GM19463 (cell line): ENCODE data around the gene ERC1.

ENCODE experiments used
- ATAC-seq: cut with Tn5 transposase; IDR thresholded peaks from one replicate; pipeline ENCODE4 v1.9.1; 2021; ENCODE audit warnings: mild to moderate bottlenecking, moderate library complexity; ENCODE audit not compliant: unreplicated experiment

Gene ERC1

DNA sequence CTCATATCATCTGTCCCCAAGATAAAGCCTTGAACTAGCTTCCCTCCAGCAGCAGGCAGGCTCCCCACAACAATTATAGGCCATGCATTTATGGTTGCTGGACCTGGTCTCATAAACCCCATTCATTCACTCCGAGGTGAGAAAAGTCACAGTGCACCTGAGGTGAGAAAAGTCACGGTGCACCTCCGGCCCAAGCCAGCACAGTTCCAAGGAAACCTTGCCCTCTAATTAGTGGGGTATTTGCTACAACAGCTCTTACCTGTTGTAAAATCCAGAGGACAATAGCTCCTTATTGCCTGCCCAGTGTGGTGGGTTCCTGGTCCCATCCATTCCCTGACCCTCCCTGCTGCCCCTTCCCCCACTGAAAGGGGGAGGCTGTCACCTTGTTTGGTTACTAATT is 537.8 kb downstream of the ERC1 start:
- ATAC-seq = no peak

DNA sequence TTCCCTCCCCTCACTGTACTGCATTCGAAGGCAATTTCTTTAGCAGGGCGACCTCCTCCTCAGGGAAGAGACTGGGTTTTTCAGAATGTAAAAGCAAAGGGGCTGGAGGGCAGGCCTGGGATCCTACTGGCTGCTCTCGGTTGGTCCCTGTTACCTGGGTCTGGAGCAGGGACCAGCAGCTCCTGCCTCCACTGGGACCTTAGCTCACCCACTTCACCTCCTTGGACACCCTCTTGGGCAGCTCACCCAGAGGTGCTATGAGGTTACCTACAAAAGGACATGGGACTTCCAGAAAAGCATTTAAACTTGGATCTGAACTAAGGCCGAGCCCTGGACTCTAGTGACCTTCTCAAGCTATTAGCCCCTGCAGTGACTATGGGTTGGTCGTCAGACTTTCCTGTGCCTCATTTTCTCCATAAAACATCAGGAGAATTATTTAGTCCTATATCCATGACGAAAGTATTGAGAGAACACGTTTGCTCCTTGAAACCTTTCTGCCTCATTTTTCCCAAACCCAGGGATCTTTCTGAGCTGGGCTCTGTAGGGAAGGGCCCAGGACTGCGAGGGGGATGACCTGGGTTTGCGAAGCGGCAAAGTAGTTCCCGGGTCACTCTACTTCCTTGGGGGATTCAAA is 538.3 kb downstream of the ERC1 start:
- no peak for ATAC-seq

DNA sequence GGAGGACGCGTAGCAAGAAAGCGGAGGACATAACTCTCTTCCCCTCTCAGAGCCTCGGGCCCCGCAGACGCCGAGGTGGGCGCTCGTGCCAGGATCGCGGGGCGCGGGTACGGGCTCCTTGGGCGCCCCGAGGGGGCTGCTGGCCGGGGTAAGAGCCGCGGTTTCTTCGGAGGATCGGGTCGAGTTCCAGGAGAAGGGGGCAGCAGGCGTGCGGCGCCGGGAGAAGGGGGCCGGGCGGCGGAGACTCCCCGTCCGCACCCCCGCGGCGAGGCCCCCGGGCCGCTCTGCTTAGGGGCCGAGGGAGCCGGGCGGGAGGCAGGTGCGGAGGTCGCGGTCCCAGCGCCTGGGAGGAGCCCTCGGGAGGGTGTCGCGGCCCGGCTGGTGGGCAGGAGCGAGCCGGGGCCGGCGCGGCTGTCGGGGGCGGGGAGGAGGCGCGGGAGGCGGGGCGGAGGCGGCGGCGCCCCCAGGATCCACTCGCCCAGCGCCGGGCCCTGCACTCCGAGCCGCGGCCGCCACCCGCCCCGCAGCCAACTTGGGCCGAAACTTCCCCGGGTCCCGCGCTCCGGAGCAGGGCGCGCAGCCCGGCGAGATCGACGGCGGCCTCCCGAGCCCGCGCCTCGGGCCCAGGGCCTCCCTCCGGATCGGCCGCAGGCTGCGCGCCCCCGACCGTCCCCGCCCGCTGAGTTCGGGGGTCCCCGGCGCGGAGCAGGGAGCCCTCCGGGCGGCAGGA is 539.0 kb downstream of the ERC1 start:
- no peak for ATAC-seq

DNA sequence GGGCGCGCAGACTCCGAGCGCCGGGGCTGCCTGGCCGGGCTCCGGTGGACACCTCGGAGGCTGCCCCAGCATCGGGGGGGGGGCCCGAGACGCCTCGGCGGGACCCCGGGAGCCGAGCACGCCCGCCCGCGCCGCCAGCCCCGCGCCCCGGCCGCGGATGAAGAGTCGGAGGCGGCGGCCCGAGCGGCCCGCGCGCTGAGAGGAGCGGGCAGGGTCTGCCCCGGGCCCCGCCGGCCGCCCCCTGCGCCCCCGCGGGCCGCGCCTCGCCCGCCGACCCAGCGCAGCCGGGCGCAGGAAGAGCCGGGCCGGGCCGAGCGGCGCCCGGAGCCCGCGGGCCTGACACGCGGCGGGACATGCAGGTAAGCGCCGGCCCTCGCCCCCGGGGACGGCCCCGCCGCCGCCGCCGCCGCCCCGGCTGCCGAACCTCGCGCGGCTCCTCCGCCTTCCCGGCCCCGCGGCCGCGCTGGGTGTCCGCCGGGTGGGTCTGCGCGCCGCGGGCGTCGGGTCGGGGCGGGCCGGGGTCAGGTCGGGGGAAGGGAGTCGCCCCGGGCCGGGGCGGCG is 539.6 kb downstream of the ERC1 start:
- ATAC-seq = no peak

DNA sequence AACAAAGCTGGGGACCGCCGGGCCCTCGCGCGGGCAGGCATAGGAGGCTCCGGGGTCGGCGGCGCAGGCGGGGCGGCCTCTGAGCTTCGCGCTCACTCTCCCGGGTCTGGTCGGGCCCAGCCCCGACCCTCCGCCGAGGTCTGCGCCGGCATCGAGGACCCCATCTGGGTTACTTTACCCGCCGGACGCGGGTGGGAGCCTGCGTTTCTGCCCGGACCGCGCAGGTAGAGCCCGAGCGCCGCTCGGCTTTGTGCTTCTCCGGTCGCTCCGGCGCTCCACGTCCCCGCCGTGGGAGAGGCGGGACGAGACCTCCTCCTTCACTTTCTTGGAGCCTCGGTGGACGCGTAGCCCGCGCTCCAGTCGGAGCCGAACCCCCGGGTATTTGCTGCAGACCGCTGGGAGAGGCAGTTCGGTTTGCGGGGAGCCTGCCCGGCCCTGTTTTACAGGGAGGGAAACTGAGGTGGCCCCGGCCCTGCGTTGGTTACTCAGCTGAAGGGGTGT is 540.2 kb downstream of the ERC1 start:
- no peak for ATAC-seq

DNA sequence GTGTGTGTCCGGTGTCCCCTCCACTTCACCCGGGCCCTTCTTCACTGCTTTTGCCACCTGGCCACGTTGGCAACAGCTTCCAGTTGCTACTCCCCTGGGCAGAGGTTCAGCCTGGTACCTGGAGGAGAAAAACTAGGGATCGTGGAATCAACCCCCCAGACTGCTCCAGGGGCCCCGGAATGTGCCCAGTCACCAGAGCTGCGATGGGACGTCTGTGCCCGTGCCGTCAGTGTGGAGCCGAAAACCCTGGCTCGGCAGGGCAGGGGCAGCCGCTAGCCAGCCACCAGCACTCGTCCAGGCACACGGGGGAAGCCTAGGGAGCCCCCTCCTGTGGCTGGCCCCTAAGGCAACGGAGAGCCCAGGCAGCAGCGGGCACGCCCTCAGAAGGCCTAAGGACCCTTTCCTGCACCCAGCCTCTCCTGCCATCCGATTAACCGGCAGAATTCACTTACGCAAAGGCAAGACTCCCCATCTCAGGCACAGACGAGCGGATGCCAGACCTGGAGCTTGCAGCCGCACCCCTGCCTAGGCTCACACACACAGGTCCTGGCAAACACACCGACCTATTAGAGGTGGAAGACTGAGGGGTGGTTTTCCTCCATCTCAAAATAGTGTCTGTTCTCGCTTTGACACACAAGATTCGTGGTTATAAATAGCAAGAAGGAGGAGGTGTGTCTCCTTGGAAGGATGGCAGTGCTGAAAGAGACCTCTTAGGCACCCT is 540.8 kb downstream of the ERC1 start:
- ATAC-seq = no peak

DNA sequence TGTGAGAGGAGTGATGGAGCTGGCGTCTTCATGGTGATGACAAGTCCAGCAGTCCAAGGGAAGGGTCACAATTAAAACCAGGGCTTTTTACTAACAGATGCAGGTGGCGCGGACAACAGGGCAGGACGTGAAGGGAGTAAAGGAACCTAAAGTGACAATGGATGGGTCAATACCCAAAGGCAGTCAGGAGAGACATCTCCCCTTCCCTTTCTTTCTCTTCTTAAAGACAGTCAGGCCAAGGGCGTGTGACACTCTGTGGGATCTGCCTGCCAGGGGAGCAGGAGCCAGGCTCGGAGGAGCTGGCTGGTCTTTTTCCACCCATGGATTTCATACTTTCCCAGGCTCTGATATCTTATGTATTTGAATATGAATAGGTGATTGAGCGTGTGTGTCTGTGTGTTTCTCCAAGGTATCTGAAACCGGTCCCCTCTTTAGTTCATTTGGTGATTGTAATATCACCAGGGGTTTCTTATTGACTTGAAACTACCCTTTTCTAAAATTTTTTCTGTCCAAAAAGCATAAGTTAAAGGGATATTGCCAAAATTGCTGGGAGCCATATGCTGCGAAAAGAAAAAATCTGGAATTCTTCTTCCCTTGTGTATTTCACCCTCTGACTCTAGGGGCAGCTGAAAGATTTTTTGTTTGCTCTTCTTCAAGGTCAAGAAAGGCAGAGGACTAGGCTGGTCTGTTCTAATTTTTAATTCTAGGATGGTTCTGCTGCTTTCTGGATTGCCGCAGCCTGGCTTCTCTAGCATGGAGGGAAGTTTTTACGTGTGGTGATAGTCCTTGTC is 541.5 kb downstream of the ERC1 start:
- ATAC-seq = no peak

DNA sequence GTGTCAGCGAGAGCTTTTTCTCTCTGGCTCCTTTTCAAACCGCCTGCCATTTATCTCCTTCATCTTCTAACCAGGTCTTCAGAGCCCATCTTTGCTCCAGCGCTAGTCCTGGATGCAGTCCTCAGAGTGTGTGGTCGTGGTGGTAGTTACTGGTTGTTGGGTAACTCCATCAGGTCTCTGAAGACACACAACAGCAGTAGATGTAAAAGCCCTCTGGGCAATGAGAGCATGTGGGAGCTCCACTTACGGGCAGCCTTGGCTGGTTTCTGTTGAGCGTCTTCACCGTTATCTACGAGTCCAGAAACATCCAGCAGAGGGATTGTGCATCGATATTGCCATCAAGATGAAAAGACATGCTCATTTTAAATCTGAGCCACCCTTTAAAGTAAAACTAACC is 542.2 kb downstream of the ERC1 start:
- ATAC-seq = peak; percentile 2

DNA sequence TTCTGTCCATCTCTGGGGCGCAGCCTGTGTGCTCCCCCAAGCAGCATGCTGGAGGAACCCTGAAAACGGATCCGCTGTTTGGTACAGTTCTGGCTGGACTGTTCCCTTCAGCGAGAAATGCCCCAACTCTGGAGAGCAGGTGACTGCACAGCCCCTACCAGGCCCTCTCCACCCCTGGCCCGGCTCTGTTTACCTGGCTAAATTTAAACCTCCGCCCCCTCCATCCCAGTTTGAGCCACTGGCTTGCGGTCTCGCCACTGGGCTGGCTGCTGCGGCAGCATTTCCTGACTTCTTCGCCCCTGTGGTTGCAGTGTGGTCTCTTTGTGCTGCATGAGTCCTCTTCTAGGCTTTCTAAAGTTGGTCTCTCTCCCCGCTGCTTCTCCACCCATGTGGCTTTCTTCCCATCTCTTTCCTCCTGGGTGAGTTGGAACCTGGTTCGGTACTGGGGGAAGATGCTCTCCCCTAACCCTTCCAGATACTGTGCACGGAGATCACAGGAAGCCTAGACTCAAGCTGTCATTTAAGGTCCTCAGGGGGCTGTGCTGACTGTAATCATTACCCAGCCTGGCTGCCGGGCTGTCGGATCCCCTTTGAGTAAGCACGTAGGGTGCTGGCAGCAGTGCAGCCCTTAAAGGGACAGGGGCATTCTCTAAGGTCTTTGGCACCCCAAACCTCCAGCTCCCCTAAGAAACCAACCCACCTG is 542.7 kb downstream of the ERC1 start:
- peak; percentile 53 for ATAC-seq

DNA sequence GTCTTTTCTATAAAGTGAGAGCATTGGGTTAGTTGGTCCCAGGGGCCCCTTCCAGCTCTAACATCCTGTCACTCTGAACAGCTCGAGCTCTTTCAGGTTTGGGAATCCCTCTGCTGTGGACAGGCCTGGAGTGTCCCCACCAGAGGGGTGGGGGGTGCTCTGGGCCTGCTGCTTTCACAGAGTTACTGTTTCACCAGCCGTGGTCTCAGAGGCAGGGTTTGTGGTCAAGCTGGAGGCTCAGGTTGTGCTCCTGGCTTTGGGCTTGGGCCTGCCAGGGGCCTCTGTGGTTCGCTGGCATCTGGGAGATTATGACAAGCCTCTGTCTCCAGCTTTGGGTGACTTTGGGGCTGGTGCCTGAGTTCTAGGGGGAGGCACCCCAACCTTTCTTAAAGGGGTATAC is 543.7 kb downstream of the ERC1 start:
- ATAC-seq = peak; percentile 39

DNA sequence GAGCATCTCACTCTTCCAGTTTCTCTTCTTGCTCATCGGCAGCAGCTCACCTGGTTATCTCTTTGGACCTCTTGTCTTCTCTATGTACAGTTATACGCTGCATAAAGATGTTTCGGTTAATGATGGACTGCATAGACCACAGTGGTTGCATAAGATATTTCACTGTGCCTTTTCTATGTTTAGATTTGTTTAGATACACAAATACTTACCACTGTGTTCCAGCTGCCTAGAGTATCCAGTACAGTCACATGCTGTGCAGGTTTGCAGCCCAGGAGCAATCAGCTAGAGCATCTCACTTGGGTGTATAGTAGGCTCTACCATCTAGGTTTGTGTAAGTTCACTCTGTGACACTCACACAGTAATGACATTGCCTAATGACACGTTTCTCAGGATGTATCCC is 545.8 kb downstream of the ERC1 start:
- ATAC-seq = no peak

DNA sequence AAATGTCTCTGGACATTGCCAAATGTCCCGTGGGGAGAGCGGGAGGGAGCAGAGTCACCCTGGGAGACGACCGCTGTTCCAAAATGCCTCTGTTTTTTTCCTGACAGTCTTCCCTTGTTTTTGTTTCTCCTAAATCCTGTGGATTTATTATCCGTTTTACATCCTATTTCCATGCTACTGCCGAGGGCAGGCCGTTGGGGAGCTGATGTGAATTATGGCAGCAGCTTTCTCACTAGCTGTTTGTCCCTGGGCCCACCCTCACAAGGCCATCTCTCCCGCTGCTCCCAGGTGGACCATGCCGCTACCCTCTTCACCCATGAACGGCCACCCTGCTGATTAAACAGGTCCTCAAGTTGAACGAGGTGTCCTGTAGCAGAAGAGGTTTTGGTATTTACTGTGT is 548.1 kb downstream of the ERC1 start:
- ATAC-seq = no peak

DNA sequence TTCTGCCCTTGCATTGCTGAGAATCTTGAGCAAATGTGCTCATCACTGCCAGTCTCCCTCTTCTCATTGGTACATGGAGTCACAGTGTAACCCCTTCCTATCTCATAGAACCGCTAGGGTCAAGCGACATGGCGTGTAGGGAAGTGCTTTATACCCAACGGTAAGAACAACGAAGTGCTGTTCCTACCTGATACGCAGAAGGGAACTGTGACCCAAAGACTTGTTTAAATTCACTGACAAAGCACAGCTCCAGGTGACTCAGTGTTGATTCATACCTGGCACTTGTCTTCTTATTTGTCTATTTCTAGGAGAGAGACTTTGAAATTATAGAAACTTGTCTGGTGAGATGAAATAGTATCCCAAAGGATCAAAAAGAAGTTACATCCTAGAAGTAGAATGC is 549.7 kb downstream of the ERC1 start:
- ATAC-seq = no peak

DNA sequence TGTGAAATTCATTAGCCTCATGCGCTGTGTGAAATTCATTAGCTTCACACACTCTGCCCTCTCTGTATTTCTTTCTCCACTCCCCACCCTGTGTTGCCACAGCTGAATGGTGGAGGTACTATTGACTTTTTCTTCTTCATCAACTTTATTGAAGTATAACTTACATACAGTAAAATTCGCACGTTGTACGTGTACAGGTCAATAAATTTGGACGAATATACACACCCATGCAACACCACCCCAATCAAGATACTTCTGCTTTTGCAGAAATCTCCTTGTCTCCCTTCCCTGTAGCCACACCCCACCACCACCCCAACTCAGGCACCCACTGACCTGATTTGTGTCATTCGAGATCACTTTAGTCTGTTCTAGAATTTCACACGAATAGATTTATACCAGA is 551.6 kb downstream of the ERC1 start:
- ATAC-seq = no peak

DNA sequence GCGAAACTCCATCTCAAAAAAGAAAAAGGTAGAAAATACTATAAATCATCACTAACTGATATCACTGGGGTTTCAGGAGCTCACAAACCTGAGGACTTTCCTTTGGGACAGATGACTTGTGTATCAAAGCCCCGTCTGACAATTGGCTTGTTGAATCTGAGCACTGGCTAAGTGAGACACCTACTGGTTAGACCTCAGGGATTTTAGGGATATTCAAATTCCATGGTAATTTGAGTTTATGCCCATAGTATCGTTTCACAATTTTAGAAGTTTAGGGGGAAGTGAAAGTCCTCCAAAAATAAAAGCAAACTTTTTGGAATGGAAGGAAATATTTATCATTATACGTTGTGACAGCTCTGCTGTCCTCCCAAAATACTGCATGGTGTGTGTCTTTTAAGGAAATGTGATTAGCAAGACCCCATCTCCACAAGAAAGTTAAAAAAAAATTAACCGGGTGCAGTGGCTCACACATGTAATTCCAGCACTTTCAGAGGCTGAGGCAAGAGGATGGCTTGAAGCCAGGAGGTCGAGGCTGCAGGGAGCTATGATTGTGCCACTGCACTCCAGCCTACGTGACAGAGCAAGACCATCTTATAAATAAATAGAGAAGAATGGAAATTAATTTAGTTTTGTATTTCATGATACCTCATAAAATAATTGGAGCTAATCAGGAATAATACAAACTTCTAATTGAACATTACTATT is 554.1 kb downstream of the ERC1 start:
- no peak for ATAC-seq
